ENCODE results near the gene CAB39L. TPM values are rescaled to one million over a fixed set of nuclear protein-coding genes. Genes with fewer than 3 reads are reported as not detected.
"Not testable (repeated sequence)": the region's sequence is repeated elsewhere in the genome, so short reads cannot be mapped to it uniquely, and the experiment has no call there.

The CAB39L gene
- total RNA-seq, 1 donor: 3.4 TPM

DNA sequence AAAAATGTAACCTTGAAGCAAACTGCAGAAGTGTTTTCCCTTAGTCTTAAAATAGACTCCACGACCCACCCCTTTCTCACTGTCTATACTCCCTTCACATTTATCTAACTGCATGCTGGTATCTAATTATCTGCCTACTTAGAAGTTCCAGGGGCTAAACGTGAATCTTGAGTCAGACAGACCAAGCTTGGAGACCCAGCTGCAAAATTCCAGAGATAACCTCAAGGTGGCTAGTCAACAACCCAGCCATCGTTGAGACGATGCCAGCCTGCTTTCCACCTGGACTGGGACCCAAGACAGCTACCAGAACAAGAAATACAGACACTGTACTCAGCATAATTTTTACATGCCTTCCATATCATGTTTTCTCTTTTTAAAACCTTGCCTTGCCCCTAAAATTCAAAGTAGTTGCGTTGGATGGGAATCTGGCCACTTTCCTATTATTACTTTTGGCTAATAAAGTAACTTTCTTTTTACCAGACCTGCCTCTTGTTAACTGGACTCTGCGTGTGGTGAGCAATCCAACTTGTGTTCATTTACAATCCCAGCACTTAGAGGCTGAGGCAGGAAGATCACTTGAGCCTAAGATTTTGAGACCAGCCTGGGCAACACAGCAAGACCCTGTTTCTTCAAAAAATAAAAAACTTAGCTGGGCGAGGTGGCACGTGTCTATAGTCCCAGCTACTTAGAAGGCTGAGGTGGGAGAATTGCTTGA, 113.9 kb downstream of the CAB39L start:
- Histone ChIP-seq H3K27me3 (ENCODE audit: insufficient read depth, low read length) (no peaks in the 10 kb centered on the region), H3K4me3 (ENCODE audit: low read length) (no peak overlapping the region), H3K9me3 (ENCODE audit: low read depth, low read length) (no peaks in the 10 kb centered on the region), H3K4me1 (ENCODE audit: insufficient read depth, low read length) (no peaks in the 10 kb centered on the region)

DNA sequence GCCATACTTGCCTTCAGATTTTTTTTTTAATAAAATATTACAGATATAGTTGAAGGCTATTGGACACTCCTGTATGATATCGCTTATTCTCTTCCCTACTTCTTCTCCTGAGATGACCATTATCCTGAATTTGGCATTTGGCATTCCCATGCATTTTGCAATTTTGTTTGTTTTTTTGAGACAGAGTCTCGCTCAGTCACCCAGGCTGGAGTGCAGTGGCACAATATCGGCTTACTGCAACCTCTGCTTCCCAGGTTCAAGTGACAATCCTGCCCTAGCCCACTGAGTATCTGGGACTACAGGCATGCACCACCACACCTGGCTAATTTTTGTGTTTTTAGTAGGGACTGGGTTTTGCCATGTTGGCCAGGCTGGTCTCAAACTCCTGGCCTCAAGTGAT, 116.7 kb downstream of the CAB39L start:
- H3K4me1 ChIP-seq (ENCODE audit: insufficient read depth, low read length); H3K27me3 ChIP-seq (ENCODE audit: insufficient read depth, low read length); H3K9me3 ChIP-seq (ENCODE audit: low read depth, low read length); H3K4me3 ChIP-seq (ENCODE audit: low read length): not testable (repeated sequence)

DNA sequence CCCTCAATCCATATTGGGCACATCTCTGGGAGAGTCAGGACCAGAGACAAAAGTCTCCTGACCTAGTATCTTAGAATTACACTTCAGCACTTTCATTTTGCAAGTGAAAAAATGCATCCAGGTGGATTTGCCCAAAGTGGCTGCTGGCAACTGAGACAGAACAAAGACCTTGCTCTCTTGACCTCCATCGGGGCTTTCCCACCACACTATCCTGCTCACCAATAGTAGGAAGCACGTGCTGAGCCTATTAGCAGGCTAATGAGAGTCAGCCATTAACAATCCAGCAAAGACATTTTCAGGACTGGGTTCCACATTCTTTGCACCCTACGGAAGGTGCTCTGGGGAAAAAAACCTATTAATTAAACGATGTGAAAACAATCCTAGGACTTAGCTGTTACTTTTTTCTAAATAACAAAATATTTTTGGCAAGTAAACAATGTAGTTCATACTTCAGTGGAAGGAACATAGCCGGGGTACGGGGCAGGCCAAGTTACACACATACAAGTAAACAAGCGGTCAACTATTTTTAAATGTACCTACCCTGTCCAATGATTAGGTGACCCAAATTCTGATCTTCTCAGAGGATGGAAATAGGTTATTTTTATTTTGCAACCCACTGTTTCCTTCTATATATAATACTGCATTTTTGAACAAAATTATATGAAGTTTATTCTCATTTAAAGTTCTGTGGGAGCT, 117.5 kb downstream of the CAB39L start:
- Histone ChIP-seq H3K4me3 (ENCODE audit: low read length) (no peak overlapping the region), H3K4me1 (ENCODE audit: insufficient read depth, low read length) (no peaks in the 10 kb centered on the region), H3K9me3 (ENCODE audit: low read depth, low read length) (no peaks in the 10 kb centered on the region), H3K27me3 (ENCODE audit: insufficient read depth, low read length) (no peaks in the 10 kb centered on the region)

DNA sequence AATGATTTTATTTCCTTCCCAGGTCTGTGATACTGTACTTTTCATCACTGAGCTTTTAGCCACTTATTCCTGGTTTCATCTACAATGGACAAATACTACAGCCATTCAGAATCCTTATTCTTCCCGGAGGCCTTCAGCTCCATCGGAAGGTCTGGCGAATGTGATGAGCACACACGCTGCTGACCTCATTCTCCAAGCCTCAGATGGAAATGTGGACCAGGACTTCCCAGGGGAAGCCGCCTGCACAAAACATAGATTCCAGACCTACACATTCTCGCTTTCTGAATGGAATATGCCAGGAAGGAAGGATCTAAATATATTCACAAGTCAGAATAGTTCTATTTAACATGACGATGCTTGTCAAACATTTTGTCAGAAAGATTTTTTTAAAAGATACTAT, 120.5 kb downstream of the CAB39L start:
- no peaks in the 10 kb centered on the region for H3K27me3 ChIP-seq (ENCODE audit: insufficient read depth, low read length)
- H3K9me3 ChIP-seq (ENCODE audit: low read depth, low read length): no peaks in the 10 kb centered on the region
- H3K4me1 ChIP-seq (ENCODE audit: insufficient read depth, low read length): no peaks in the 10 kb centered on the region
- H3K4me3 ChIP-seq (ENCODE audit: low read length): no peak overlapping the region

DNA sequence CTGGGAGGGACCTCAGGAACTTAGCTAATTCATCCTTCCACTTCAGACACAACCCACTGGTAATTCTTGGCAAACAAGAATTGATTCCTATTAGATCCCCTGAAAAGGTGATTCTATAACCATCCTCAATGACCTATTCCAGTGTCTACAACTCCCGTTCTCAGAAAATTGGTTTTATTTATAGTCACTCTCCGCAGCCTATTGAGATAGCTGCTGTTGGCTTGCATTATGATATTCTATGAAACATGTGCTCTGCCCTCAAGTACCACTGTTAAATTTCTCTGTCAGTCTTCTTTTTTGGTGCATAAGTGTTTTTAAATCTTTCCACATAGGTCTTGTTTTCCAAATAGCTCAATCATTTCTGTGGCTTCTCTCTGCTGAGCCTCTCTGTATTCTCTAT, 121.2 kb downstream of the CAB39L start:
- Histone ChIP-seq H3K9me3 (ENCODE audit: low read depth, low read length) (no peaks in the 10 kb centered on the region), H3K27me3 (ENCODE audit: insufficient read depth, low read length) (no peaks in the 10 kb centered on the region), H3K4me3 (ENCODE audit: low read length) (no peak overlapping the region), H3K4me1 (ENCODE audit: insufficient read depth, low read length) (no peaks in the 10 kb centered on the region)

DNA sequence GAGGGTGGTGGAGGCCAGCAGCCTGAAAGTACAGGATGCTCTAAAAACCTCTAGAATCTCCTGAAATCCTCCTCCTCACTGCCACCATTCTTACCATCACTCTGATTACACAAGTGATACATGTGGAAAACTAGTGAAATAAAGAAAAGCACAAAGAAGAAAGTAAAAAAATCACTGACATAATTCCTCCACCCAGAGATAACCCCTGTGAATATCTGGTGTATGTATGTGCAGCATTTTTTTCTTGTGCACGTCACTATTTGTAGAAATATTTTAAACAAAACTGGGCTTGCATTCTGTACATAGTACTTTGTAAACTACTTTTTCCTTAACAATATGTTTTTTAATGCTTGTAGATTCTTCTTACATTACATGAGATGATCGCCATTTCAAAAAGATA, 122.9 kb downstream of the CAB39L start:
- no peak overlapping the region for H3K4me3 ChIP-seq (ENCODE audit: low read length)

DNA sequence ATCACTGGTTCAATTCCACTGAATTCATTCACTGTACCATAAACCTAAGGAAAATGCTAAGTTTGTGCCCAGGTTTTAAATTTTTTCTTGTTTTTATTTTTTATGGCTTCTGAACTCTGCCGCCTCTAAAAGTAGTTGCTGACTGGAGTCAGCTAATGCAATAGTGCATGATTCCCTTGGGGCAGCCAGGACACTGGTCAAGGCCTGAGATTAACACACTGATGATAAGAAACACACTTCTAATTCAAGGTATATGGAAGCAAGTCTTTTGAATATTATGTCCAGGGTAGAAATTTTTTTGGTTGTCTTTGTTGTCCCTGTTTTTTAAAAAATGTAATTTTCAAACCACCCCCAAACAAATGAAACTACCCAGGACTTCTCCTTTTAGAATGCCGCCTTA, 123.9 kb downstream of the CAB39L start:
- no peaks in the 10 kb centered on the region for H3K27me3 ChIP-seq (ENCODE audit: insufficient read depth, low read length)
- H3K4me3 ChIP-seq (ENCODE audit: low read length): no peak overlapping the region
- no peaks in the 10 kb centered on the region for H3K9me3 ChIP-seq (ENCODE audit: low read depth, low read length)
- no peaks in the 10 kb centered on the region for H3K4me1 ChIP-seq (ENCODE audit: insufficient read depth, low read length)

More for the DNA sequence above, 122.9 kb downstream of the CAB39L start:
- no peaks in the 10 kb centered on the region for H3K9me3 ChIP-seq (ENCODE audit: low read depth, low read length)
- H3K4me1 ChIP-seq (ENCODE audit: insufficient read depth, low read length): no peaks in the 10 kb centered on the region
- H3K27me3 ChIP-seq (ENCODE audit: insufficient read depth, low read length): no peaks in the 10 kb centered on the region

DNA sequence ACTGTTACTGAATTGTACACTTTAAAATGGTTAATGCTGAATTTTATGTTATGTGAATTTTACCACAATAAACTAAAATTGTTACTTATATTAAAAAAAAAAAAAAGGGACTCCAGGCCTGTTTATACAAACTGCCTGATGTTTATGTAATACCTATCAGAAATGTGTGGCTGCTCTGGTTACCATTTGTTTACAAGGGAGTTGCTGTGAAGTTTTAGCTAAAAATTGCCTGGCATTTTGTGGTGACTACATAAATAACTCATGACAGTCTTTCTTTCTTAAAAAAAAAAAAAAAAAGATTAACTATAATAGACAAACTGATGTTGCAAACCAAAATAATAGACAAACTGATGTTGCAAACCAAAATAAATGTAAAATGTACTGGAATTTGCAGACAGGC, 124.3 kb downstream of the CAB39L start:
- H3K9me3 ChIP-seq (ENCODE audit: low read depth, low read length): no peaks in the 10 kb centered on the region
- no peak overlapping the region for H3K4me3 ChIP-seq (ENCODE audit: low read length)
- H3K27me3 ChIP-seq (ENCODE audit: insufficient read depth, low read length): no peaks in the 10 kb centered on the region

DNA sequence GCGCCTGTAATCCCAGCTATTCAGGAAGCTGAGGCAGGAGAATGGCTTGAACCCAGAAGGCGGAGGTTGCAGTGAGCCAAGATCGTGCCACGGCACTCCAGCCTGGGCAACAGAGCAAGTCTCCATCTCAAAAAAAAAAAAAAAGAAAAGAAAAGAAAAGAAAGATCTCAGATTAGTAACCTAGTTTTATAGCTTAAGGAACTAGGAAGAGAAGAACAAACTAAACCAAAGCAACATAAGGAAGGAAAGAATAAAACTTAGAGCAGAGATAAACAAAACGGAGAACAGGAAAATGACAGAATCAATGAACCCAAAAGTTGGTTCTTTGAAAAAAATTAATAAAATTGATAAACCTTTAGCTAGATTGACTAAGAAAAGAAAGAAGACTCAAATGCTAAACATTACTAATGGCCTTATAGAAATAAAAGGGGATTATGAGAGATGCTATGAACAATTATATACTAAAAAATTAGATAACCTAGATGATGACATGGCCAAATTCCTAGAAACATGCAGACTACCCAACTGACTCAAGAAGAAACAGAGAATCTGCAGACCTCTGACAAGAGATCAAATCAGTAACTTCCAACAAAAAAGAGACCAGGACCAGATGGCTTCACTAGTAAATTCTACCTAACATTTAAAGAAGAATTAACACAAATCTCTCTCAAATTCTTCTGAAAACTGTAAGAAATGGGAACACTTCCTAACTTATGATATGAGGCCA, 127.9 kb downstream of the CAB39L start:
- no peaks in the 10 kb centered on the region for H3K9me3 ChIP-seq (ENCODE audit: low read depth, low read length)
- H3K27me3 ChIP-seq (ENCODE audit: insufficient read depth, low read length): no peaks in the 10 kb centered on the region
- H3K4me3 ChIP-seq (ENCODE audit: low read length): no peak overlapping the region
- no peaks in the 10 kb centered on the region for H3K4me1 ChIP-seq (ENCODE audit: insufficient read depth, low read length)

More for the DNA sequence above, 124.3 kb downstream of the CAB39L start:
- H3K4me1 ChIP-seq (ENCODE audit: insufficient read depth, low read length): no peaks in the 10 kb centered on the region

DNA sequence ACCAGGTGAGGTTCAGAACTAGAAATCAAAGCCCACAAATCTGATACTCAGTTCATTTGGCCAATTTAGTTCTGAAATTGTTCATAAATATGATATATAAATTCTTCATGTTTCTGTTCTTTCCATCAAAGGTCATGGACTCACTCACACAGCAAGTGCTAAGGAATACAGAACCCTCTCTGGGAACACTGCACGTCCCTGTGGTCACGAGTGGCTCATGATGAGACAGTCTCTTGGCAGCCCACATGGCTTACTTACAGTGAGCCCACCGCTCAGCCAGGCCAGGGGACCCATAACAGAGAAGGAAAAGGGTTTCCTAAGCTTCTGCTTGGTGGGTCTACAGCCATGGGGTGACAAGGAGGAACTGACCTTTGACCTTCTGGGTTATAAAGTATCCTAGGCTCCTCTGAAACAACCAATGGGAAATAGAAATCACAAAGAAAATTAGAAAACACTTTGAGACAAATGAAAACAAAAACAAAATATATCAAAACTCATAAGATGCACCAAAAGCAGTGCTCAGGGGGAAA, 128.8 kb downstream of the CAB39L start:
- Histone ChIP-seq H3K4me3 (ENCODE audit: low read length) (no peak overlapping the region), H3K27me3 (ENCODE audit: insufficient read depth, low read length) (no peaks in the 10 kb centered on the region), H3K4me1 (ENCODE audit: insufficient read depth, low read length) (no peaks in the 10 kb centered on the region), H3K9me3 (ENCODE audit: low read depth, low read length) (no peaks in the 10 kb centered on the region)

DNA sequence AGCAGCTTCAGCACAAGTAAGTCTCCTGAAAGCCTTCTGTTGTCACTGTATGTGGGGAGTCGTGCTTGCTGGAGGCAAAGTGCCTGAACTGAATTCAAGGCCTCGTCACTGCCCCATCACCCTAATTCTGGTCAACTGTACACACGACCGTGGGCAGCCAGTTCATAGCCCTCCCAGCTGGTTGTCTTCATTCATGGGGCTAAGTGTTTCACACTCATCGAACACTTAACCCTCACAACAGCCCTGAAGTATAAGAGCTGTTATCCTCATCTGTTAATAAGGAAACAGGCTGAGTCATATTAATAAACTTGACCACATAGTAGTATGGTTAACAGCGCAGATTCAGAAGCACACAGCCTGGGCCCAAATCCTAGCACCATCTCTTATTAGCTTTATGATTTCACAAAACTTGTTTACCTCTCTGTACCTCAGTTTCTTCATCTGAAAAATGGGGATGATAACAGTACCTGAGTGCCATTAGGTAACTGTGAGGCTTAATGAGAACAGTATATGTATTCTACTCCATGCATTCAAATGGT, 129.5 kb downstream of the CAB39L start:
- Histone ChIP-seq H3K9me3 (ENCODE audit: low read depth, low read length) (no peaks in the 10 kb centered on the region), H3K4me3 (ENCODE audit: low read length) (no peak overlapping the region), H3K27me3 (ENCODE audit: insufficient read depth, low read length) (no peaks in the 10 kb centered on the region), H3K4me1 (ENCODE audit: insufficient read depth, low read length) (no peaks in the 10 kb centered on the region)

DNA sequence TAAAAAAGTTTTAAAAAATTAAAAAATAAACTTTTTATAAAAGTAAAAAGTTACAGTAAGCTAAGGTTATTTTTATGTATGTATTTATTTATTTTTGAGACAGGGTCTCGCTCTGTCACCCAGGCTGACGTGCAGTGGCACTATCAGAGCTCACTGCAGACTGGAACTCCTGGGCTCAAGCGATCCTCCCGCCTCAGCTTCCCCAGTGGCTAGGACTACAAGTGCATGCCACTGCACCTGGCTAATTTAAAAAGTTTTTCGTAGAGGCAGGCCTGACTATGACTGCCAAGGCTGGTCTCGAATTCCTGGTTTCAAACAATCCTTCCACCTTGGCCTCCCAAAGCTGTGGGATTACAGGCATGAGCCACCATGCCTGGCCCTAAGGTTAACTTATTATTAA, 132.0 kb downstream of the CAB39L start:
- Histone ChIP-seq H3K4me1 (ENCODE audit: insufficient read depth, low read length) (no peaks in the 10 kb centered on the region), H3K4me3 (ENCODE audit: low read length) (no peak overlapping the region), H3K9me3 (ENCODE audit: low read depth, low read length) (no peaks in the 10 kb centered on the region), H3K27me3 (ENCODE audit: insufficient read depth, low read length) (no peaks in the 10 kb centered on the region)

DNA sequence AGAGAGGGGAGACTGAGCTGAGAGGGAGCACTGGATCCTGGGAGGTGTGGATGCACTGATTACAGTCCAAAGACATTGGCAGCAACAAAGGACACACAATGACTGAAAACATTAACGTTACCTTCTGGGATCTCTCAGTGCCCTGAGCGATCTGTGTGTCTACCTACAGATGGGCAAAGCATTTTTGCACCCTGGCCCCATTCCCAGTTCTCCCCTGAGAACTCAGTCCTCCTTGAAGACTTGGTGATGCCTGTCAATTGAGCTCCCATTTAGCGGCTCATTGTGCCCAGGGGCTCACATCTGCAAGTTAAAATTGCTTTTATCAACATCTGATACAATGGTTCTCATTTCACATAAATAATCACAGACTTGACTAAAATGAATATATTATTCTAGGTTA, 133.6 kb downstream of the CAB39L start:
- H3K9me3 ChIP-seq (ENCODE audit: low read depth, low read length): no peaks in the 10 kb centered on the region
- no peaks in the 10 kb centered on the region for H3K27me3 ChIP-seq (ENCODE audit: insufficient read depth, low read length)
- H3K4me1 ChIP-seq (ENCODE audit: insufficient read depth, low read length): no peaks in the 10 kb centered on the region
- no peak overlapping the region for H3K4me3 ChIP-seq (ENCODE audit: low read length)

DNA sequence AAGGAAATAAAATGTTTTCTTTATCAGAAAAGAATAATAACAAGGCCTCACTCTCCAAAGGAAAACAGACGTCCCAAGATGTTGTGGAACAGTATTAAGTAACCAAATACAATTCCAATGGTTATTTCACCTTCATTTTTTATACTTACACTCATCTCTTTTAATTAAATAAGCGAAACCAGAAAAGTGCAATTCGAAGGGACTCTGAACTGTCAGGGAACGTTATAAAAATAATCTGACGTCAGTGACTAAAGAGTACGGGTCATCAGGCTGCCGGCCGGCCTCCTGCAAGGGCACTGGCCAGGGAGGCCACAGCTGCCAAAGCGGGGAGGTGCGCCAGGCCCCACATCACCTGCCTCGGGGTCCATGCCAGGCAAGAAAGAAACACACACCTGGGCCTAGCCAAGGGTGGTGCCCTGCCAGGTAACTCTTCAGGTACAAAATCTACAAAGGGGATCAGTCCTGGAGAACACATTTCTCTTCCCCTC, 134.9 kb downstream of the CAB39L start:
- H3K9me3 ChIP-seq (ENCODE audit: low read depth, low read length): no peaks in the 10 kb centered on the region
- no peaks in the 10 kb centered on the region for H3K27me3 ChIP-seq (ENCODE audit: insufficient read depth, low read length)
- no peak overlapping the region for H3K4me3 ChIP-seq (ENCODE audit: low read length)
- H3K4me1 ChIP-seq (ENCODE audit: insufficient read depth, low read length): no peaks in the 10 kb centered on the region
